Measurements from ENCODE around the gene CD81. TPM values are rescaled to one million over a fixed set of nuclear protein-coding genes. Genes with fewer than 3 reads are reported as not detected.

The CD81 gene
- polyA plus RNA-seq, 1 experiment: 260 TPM

- Histone ChIP-seq H3K4me3 (ENCODE audit: low read depth, low read length) (no peak overlapping the region), H3K9me3 (ENCODE audit: control insufficient read depth, insufficient read depth, low read length) (no peaks in the 10 kb centered on the region; the same call in none of the 2 replicates), H3K27ac (ENCODE audit: low read depth, low read length) (no peak overlapping the region), H3K27me3 (ENCODE audit: control insufficient read depth, insufficient read depth, low read length) (peaks cover 6% of the 10 kb centered on the region)
- no peak for TF ChIP-seq CTCF (IDR thresholded peaks at IDR 0.05; ENCODE audit: low read depth, low read length)
- ChIA-PET CTCF (no interaction called here), POLR2A (no interaction called here)
- DNase-seq (ENCODE audit: low read depth, low spot score): no peak
Observed at GRCh38 chr11:2434506-2435255, 57.6 kb downstream of the CD81 start.

- no peak overlapping the region for H3K4me3 ChIP-seq (ENCODE audit: low read depth, low read length)
- TF ChIP-seq CTCF (IDR thresholded peaks at IDR 0.05; ENCODE audit: low read depth, low read length): no peak
- ChIA-PET CTCF (no interaction called here), POLR2A (no interaction called here)
- H3K27ac ChIP-seq (ENCODE audit: low read depth, low read length): no peak overlapping the region
- H3K9me3 ChIP-seq (ENCODE audit: control insufficient read depth, insufficient read depth, low read length): no peaks in the 10 kb centered on the region; the same call in none of the 2 replicates
- no peak for DNase-seq (ENCODE audit: low read depth, low spot score)
- peaks cover 6% of the 10 kb centered on the region for H3K27me3 ChIP-seq (ENCODE audit: control insufficient read depth, insufficient read depth, low read length)
Observed at GRCh38 chr11:2435288-2436012, 58.3 kb downstream of the CD81 start.

GRCh38 chr11:2436013-2436520 is 59.0 kb downstream of the CD81 start:
- H3K27ac ChIP-seq (ENCODE audit: low read depth, low read length): no peak overlapping the region
- peaks cover 6% of the 10 kb centered on the region for H3K27me3 ChIP-seq (ENCODE audit: control insufficient read depth, insufficient read depth, low read length)
- ChIA-PET CTCF (no interaction called here), POLR2A (no interaction called here)
- no peaks in the 10 kb centered on the region; the same call in 1 of the 2 replicates for H3K9me3 ChIP-seq (ENCODE audit: control insufficient read depth, insufficient read depth, low read length)
- no peak for DNase-seq (ENCODE audit: low read depth, low spot score)
- no peak overlapping the region for H3K4me3 ChIP-seq (ENCODE audit: low read depth, low read length)
- TF ChIP-seq CTCF (IDR thresholded peaks at IDR 0.05; ENCODE audit: low read depth, low read length): no peak

GRCh38 chr11:2436521-2437031 is 59.5 kb downstream of the CD81 start:
- no peaks in the 10 kb centered on the region; the same call in 1 of the 2 replicates for H3K9me3 ChIP-seq (ENCODE audit: control insufficient read depth, insufficient read depth, low read length)
- TF ChIP-seq CTCF (IDR thresholded peaks at IDR 0.05; ENCODE audit: low read depth, low read length): no peak
- ChIA-PET POLR2A (no interaction called here), CTCF (no interaction called here)
- H3K4me3 ChIP-seq (ENCODE audit: low read depth, low read length): no peak overlapping the region
- DNase-seq (ENCODE audit: low read depth, low spot score): no peak
- H3K27me3 ChIP-seq (ENCODE audit: control insufficient read depth, insufficient read depth, low read length): peaks cover 6% of the 10 kb centered on the region
- no peak overlapping the region for H3K27ac ChIP-seq (ENCODE audit: low read depth, low read length)

GRCh38 chr11:2437516-2437915 is 60.4 kb downstream of the CD81 start:
- H3K27me3 ChIP-seq (ENCODE audit: control insufficient read depth, insufficient read depth, low read length): peaks cover 4% of the 10 kb centered on the region

More at GRCh38 chr11:2437516-2437915, 60.4 kb downstream of the CD81 start:
- Histone ChIP-seq H3K4me3 (ENCODE audit: low read depth, low read length) (no peak overlapping the region), H3K27ac (ENCODE audit: low read depth, low read length) (no peak overlapping the region), H3K9me3 (ENCODE audit: control insufficient read depth, insufficient read depth, low read length) (no peaks in the 10 kb centered on the region; the same call in 1 of the 2 replicates)
- POLR2A ChIA-PET: no interaction called here
- no peak for TF ChIP-seq CTCF (IDR thresholded peaks at IDR 0.05; ENCODE audit: low read depth, low read length)
- DNase-seq (ENCODE audit: low read depth, low spot score): no peak
- CTCF ChIA-PET: no interaction called here
